Keratinocyte (primary cell): ENCODE measurements around the gene DHRSX. TPM values are rescaled to one million over a fixed set of nuclear protein-coding genes. Genes with fewer than 3 reads are reported as not detected.

Experiments
- DNase-seq: peaks from one replicate; pipeline ENCODE4 v3.0.0-alpha.2; 2011; ENCODE audit warnings: low read depth, missing footprints, low spot score
- FAIRE-seq: peaks from 2 replicates; lab custom pipeline; 2011; peaks lifted over from hg19 to GRCh38; lab: Jason Lieb, UNC
- H2AFZ ChIP-seq: 2 replicates; pipeline ENCODE4 v1.6.0; 2012; ENCODE audit warnings: low read length, control low read depth, inconsistent platforms; ENCODE audit not compliant: control insufficient read depth
- H3K27ac ChIP-seq: 2 replicates; pipeline ENCODE4 v1.5.1; 2011; ENCODE audit warnings: low read length; ENCODE audit not compliant: control insufficient read depth, insufficient read depth
- H3K27me3 ChIP-seq: 3 replicates; pipeline ENCODE4 v1.6.0; 2011; ENCODE audit warnings: low read length; ENCODE audit not compliant: control insufficient read depth, insufficient read depth; ENCODE audit errors: extremely low read depth
- H3K36me3 ChIP-seq, 2 experiments: 2 replicates in 1 of 2; 3 replicates in 1 of 2; pipeline ENCODE4 v1.5.1; 2011; ENCODE audit warnings: low read length in 2 of 2, mild to moderate bottlenecking in 1 of 2; ENCODE audit not compliant: control insufficient read depth in 2 of 2, insufficient read depth in 2 of 2; ENCODE audit errors: extremely low read depth in 1 of 2
- H3K4me1 ChIP-seq: 3 replicates; pipeline ENCODE4 v1.5.1; 2011; ENCODE audit warnings: low read length; ENCODE audit not compliant: control insufficient read depth, insufficient read depth; ENCODE audit errors: extremely low read depth
- H3K4me2 ChIP-seq: 3 replicates; pipeline ENCODE4 v1.6.0; 2011; ENCODE audit warnings: low read depth, low read length; ENCODE audit not compliant: control insufficient read depth, insufficient read depth; ENCODE audit errors: extremely low read depth
- H3K4me3 ChIP-seq, 3 experiments: fragments of 200-600 bp in 1 of 3; sonication (generic) in 1 of 3; 2 replicates in 2 of 3; 3 replicates in 1 of 3; pipeline ENCODE4 v1.5.1; 2011 to 2016; ENCODE audit warnings: low read length in 3 of 3, mild to moderate bottlenecking in 3 of 3, control low read depth in 2 of 3, inconsistent platforms in 1 of 3, low read depth in 1 of 3, mixed read lengths in 1 of 3, mixed run types in 1 of 3, moderate library complexity in 1 of 3; ENCODE audit not compliant: control insufficient read depth in 2 of 3, insufficient read depth in 2 of 3; ENCODE audit errors: extremely low read depth in 1 of 3
- H3K79me2 ChIP-seq: 2 replicates; pipeline ENCODE4 v1.6.0; 2012; ENCODE audit warnings: low read length; ENCODE audit not compliant: control insufficient read depth, insufficient read depth
- H3K9ac ChIP-seq: 3 replicates; pipeline ENCODE4 v1.6.0; 2011; ENCODE audit warnings: low read length; ENCODE audit not compliant: control insufficient read depth, insufficient read depth; ENCODE audit errors: extremely low read depth
- H3K9me1 ChIP-seq: 3 replicates; pipeline ENCODE4 v1.6.0; 2011; ENCODE audit warnings: low read length; ENCODE audit not compliant: control insufficient read depth, insufficient read depth; ENCODE audit errors: extremely low read depth
- H3K9me3 ChIP-seq: 2 replicates; pipeline ENCODE4 v1.5.1; 2012; ENCODE audit warnings: low read depth, low read length; ENCODE audit not compliant: control insufficient read depth
- H4K20me1 ChIP-seq: 3 replicates; pipeline ENCODE4 v1.6.0; 2011; ENCODE audit warnings: low read length; ENCODE audit not compliant: control insufficient read depth, insufficient read depth; ENCODE audit errors: extremely low read depth
- EZH2 ChIP-seq: IDR thresholded peaks from one replicate; pipeline ENCODE4 v1.6.1; 2012; ENCODE audit warnings: inconsistent platforms, mild to moderate bottlenecking, low read length, moderate library complexity
- dilution Hi-C: fragments of 300-500 bp; cut with MboI; formaldehyde crosslinking; loops from one replicate; pipeline ENCODE4 v1.7.0; 2020; ENCODE audit warnings: low sequenced_read_pairs; ENCODE audit not compliant: extremely low pct_ligation_motif_present
- polyA plus RNA-seq, 5 experiments: library from polyadenylated mRNA; depleted of rRNA in 3 of 5; stranded (reverse) in 3 of 5; stranded (forward) in 1 of 5; unstranded in 1 of 5; fragments of >200 nt; gene quantifications; 1 replicate in 1 of 5; 2 replicates in 3 of 5; 3 replicates in 1 of 5; pipeline versions ENCODE4 v1.2.1 to v1.2.3, GENCODE V29; 2011 to 2012; ENCODE audit warnings: missing spikeins in 2 of 5, low read depth in 1 of 5, low replicate concordance in 1 of 5
- TF ChIP-seq, protein P1 (sequence below), 3 experiments: IDR thresholded peaks in 1 of 3; conservative IDR thresholded peaks in 1 of 3; optimal IDR thresholded peaks in 1 of 3; 2 replicates in 2 of 3; 3 replicates in 1 of 3; pipeline versions ENCODE3 to v1.5.1; 2011; ENCODE audit warnings: low read length in 3 of 3, mild to moderate bottlenecking in 3 of 3, moderate library complexity in 2 of 3, control low read depth in 1 of 3, inconsistent platforms in 1 of 3; ENCODE audit not compliant: insufficient read depth in 2 of 3; ENCODE audit errors: extremely low read depth in 1 of 3

DHRSX gene
- polyA plus RNA-seq, 1 donor (not counting 4 experiments of a cell fraction or from before 2014, with no cell fraction given), result 20.4 TPM

DNA sequence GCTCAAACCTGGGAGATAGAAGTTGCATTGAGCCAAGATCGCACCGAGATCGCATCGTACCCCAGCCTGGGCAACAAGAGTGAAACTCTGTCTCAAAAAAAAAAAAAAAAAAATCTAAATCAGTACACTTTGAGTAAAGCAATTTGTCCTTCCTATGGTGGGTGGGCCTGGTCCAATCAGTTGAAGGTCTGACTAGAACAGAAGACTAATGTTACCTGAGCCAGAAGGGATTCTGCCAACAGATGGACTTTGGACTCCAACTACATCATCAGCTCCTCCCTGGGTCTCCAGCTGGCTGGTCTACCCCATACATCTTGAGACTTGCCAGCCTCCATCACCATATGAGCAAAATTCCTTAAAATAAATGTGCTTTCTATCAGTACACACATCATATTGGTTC lies 155.2 kb downstream of the DHRSX start:
- H3K4me3 ChIP-seq, result no peak overlapping the region
- dilution Hi-C loops, result no loop called here
- FAIRE-seq, result no peak
- H4K20me1 ChIP-seq, result no peaks in the 10 kb centered on the region
- H3K27me3 ChIP-seq, result no peaks in the 10 kb centered on the region
- no peak overlapping the region for H2AFZ ChIP-seq
- H3K4me2 ChIP-seq, result no peak overlapping the region
- no peaks in the 10 kb centered on the region for H3K9me3 ChIP-seq
- H3K4me1 ChIP-seq, result no peaks in the 10 kb centered on the region
- no peaks in the 10 kb centered on the region for H3K9me1 ChIP-seq
- TF ChIP-seq EZH2, result no peak
- TF ChIP-seq, protein P1, sequence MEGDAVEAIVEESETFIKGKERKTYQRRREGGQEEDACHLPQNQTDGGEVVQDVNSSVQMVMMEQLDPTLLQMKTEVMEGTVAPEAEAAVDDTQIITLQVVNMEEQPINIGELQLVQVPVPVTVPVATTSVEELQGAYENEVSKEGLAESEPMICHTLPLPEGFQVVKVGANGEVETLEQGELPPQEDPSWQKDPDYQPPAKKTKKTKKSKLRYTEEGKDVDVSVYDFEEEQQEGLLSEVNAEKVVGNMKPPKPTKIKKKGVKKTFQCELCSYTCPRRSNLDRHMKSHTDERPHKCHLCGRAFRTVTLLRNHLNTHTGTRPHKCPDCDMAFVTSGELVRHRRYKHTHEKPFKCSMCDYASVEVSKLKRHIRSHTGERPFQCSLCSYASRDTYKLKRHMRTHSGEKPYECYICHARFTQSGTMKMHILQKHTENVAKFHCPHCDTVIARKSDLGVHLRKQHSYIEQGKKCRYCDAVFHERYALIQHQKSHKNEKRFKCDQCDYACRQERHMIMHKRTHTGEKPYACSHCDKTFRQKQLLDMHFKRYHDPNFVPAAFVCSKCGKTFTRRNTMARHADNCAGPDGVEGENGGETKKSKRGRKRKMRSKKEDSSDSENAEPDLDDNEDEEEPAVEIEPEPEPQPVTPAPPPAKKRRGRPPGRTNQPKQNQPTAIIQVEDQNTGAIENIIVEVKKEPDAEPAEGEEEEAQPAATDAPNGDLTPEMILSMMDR (optimal IDR thresholded peaks at IDR 0.05 in 1 of 3, IDR thresholded peaks at IDR 0.05 in 1 of 3, conservative IDR thresholded peaks at IDR 0.05 in 1 of 3; ENCODE audit: extremely low read depth in 1 of 3, insufficient read depth in 2 of 3, low read length in 3 of 3), result no peak
- no peaks in the 10 kb centered on the region for H3K79me2 ChIP-seq
- DNase-seq, result no peak
- peaks cover 5 to 10% of the 10 kb centered on the region in 2 experiments for H3K36me3 ChIP-seq
- no peak overlapping the region for H3K27ac ChIP-seq
- H3K9ac ChIP-seq, result no peak overlapping the region

DNA sequence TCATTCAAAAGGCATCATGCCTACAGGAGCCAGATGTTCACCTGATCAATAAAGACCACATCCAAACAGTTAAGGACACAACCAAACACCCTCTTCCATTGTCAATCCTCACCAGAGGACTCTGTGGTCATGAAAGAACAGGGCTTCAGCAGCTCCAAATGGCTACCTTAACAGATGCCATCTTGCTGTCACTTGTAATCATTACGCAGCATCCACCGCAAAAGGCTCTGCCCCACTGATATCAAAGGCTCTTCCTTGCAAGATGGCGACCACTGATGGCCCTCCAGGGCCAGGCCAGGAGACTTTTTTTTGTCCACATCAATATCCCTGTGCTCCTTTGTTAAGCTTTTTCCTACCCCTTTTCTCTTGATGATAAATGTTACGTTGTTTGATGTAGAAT lies 157.4 kb downstream of the DHRSX start:
- H3K27ac ChIP-seq, result no peak overlapping the region
- peaks cover 7 to 10% of the 10 kb centered on the region in 2 experiments for H3K36me3 ChIP-seq
- H3K27me3 ChIP-seq, result no peaks in the 10 kb centered on the region
- dilution Hi-C loops, result no loop called here
- H3K4me3 ChIP-seq, result no peak overlapping the region
- no peak for FAIRE-seq
- no peak for TF ChIP-seq EZH2
- TF ChIP-seq, protein P1 (optimal IDR thresholded peaks at IDR 0.05 in 1 of 3, IDR thresholded peaks at IDR 0.05 in 1 of 3, conservative IDR thresholded peaks at IDR 0.05 in 1 of 3; ENCODE audit: extremely low read depth in 1 of 3, insufficient read depth in 2 of 3, low read length in 3 of 3), result no peak
- H3K9me1 ChIP-seq, result no peaks in the 10 kb centered on the region
- peaks cover 2% of the 10 kb centered on the region for H3K9me3 ChIP-seq
- no peak for DNase-seq
- H4K20me1 ChIP-seq, result no peaks in the 10 kb centered on the region
- no peak overlapping the region for H3K9ac ChIP-seq
- H2AFZ ChIP-seq, result no peak overlapping the region
- no peaks in the 10 kb centered on the region for H3K79me2 ChIP-seq
- H3K4me1 ChIP-seq, result no peaks in the 10 kb centered on the region
- H3K4me2 ChIP-seq, result no peak overlapping the region
